Astrocyte (in vitro differentiated cells and primary cell): ENCODE results near the gene HOXB7. TPM values are rescaled to one million over a fixed set of nuclear protein-coding genes. Genes with fewer than 3 reads are reported as not detected.

Source experiments
- DNase-seq: peaks from one replicate; pipeline ENCODE4 v3.0.0-alpha.2; 2010; ENCODE audit warnings: low read depth
- FAIRE-seq: peaks from 2 replicates; lab custom pipeline; 2011; peaks lifted over from hg19 to GRCh38; lab: Jason Lieb, UNC
- H2AFZ ChIP-seq: 2 replicates; pipeline ENCODE4 v1.6.0; 2012; ENCODE audit warnings: low read depth, low read length, inconsistent platforms
- H3K27ac ChIP-seq: 2 replicates; pipeline ENCODE4 v1.5.1; 2011; ENCODE audit warnings: low read depth, low read length, inconsistent platforms
- H3K27me3 ChIP-seq: 2 replicates; pipeline ENCODE4 v1.6.0; 2011; ENCODE audit warnings: low read length, inconsistent platforms; ENCODE audit not compliant: insufficient read depth
- H3K36me3 ChIP-seq: 2 replicates; pipeline ENCODE4 v1.5.1; 2011; ENCODE audit warnings: low read length, inconsistent platforms; ENCODE audit not compliant: insufficient read depth
- H3K4me1 ChIP-seq: 2 replicates; pipeline ENCODE4 v1.5.1; 2011; ENCODE audit warnings: low read length, inconsistent platforms; ENCODE audit not compliant: insufficient read depth
- H3K4me2 ChIP-seq: 2 replicates; pipeline ENCODE4 v1.6.0; 2012; ENCODE audit warnings: low read length, inconsistent platforms
- H3K4me3 ChIP-seq: 2 replicates; pipeline ENCODE4 v1.5.1; 2011; ENCODE audit warnings: low read depth, mild to moderate bottlenecking, low read length, inconsistent platforms; ENCODE audit not compliant: insufficient read depth
- H3K79me2 ChIP-seq: 2 replicates; pipeline ENCODE4 v1.6.0; 2012; ENCODE audit warnings: mild to moderate bottlenecking, low read length, inconsistent platforms; ENCODE audit not compliant: insufficient read depth
- H3K9ac ChIP-seq: 2 replicates; pipeline ENCODE4 v1.6.0; 2012; ENCODE audit warnings: mild to moderate bottlenecking, low read length, inconsistent platforms
- H3K9me3 ChIP-seq: 2 replicates; pipeline ENCODE4 v1.5.1; 2012; ENCODE audit warnings: low read depth, mild to moderate bottlenecking, low read length, inconsistent platforms; ENCODE audit not compliant: insufficient read depth
- H4K20me1 ChIP-seq: 2 replicates; pipeline ENCODE4 v1.6.0; 2012; ENCODE audit warnings: low read length, inconsistent platforms; ENCODE audit not compliant: insufficient read depth
- H3K27ac Mint-ChIP-seq: one replicate; pipeline ENCODE4 v1.8.0; 2021; ENCODE audit warnings: mild to moderate bottlenecking, mixed read lengths; ENCODE audit not compliant: unreplicated experiment
- H3K27me3 Mint-ChIP-seq: one replicate; pipeline ENCODE4 v1.8.0; 2021; ENCODE audit warnings: low read depth, mixed read lengths; ENCODE audit not compliant: unreplicated experiment
- H3K36me3 Mint-ChIP-seq: one replicate; pipeline ENCODE4 v1.8.0; 2021; ENCODE audit warnings: low read depth, mixed read lengths; ENCODE audit not compliant: unreplicated experiment
- H3K4me1 Mint-ChIP-seq: one replicate; pipeline ENCODE4 v1.8.0; 2021; ENCODE audit warnings: low read depth, mixed read lengths; ENCODE audit not compliant: unreplicated experiment
- H3K4me3 Mint-ChIP-seq: one replicate; pipeline ENCODE4 v1.8.0; 2021; ENCODE audit warnings: mild to moderate bottlenecking, moderate library complexity, mixed read lengths; ENCODE audit not compliant: unreplicated experiment
- H3K9me3 Mint-ChIP-seq: one replicate; pipeline ENCODE4 v1.8.0; 2021; ENCODE audit warnings: mild to moderate bottlenecking, mixed read lengths; ENCODE audit not compliant: unreplicated experiment
- CTCF ChIP-seq: IDR thresholded peaks from 2 replicates; pipeline ENCODE4 v1.5.1; 2011; ENCODE audit warnings: low read depth, mild to moderate bottlenecking, inconsistent platforms, low read length, moderate library complexity; ENCODE audit not compliant: insufficient read depth
- EZH2 ChIP-seq: IDR thresholded peaks from 2 replicates; pipeline ENCODE4 v1.6.1; 2012; ENCODE audit warnings: mild to moderate bottlenecking, low read length, inconsistent platforms; ENCODE audit not compliant: insufficient read depth
- total RNA-seq: library from RNA; stranded (reverse); gene quantifications from 2 replicates; pipeline ENCODE4 v1.2.1, GENCODE V29; 2021

HOXB7 gene
- total RNA-seq, 1 donor from 2014 or later = not detected

GRCh38 chr17:48615963-48616716, 5.3 kb upstream of the HOXB7 start:
- Mint-ChIP-seq H3K36me3 (peaks cover under 1% of the 10 kb centered on the region), H3K4me1 (peaks cover 2% of the 10 kb centered on the region), H3K27me3 (peaks cover 86% of the 10 kb centered on the region), H3K4me3 (no peak overlapping the region), H3K27ac (peak overlapping the region; percentile 12), H3K9me3 (peaks cover 22% of the 10 kb centered on the region)
- DNase-seq (no peak), FAIRE-seq (no peak)
- Histone ChIP-seq H4K20me1 (peaks cover 32% of the 10 kb centered on the region), H3K4me1 (peaks cover 2% of the 10 kb centered on the region), H3K36me3 (no peaks in the 10 kb centered on the region), H3K27me3 (peaks cover 87% of the 10 kb centered on the region), H3K9me3 (peaks cover 2% of the 10 kb centered on the region), H3K4me2 (no peak overlapping the region), H3K79me2 (no peaks in the 10 kb centered on the region), H3K4me3 (no peak overlapping the region), H3K27ac (no peak overlapping the region), H2AFZ (no peak overlapping the region), H3K9ac (no peak overlapping the region)
- TF ChIP-seq EZH2 (no peak), CTCF (no peak)

GRCh38 chr17:48615047-48615962, 4.5 kb upstream of the HOXB7 start, which contains the start of gene HOXB8:
HOXB8 (minus strand) TSS chr17:48615292; CDS start chr17:48614704, 588 bp downstream.
- Histone ChIP-seq H3K9ac (no peak within 1 kb of the TSS), H4K20me1 (peaks cover 29% of the 10 kb centered on the region), H3K27ac (no peak within 1 kb of the TSS), H3K36me3 (no peaks in the 10 kb centered on the region), H3K79me2 (no peaks in the 10 kb centered on the region), H3K4me3 (no peak within 1 kb of the TSS), H3K4me1 (peaks cover 2% of the 10 kb centered on the region), H3K4me2 (peak within 1 kb of the TSS; percentile 30), H3K27me3 (peaks cover 87% of the 10 kb centered on the region), H2AFZ (no peak within 1 kb of the TSS), H3K9me3 (no peaks in the 10 kb centered on the region)
- Mint-ChIP-seq H3K36me3 (no peaks in the 10 kb centered on the region), H3K27ac (peak within 1 kb of the TSS; percentile 53), H3K4me3 (no peak within 1 kb of the TSS), H3K9me3 (peaks cover 22% of the 10 kb centered on the region), H3K27me3 (peaks cover 84% of the 10 kb centered on the region), H3K4me1 (peaks cover 2% of the 10 kb centered on the region)
- FAIRE-seq = no peak
- no peak for DNase-seq
- TF ChIP-seq CTCF (no peak), EZH2 (peak; percentile 15)
